ENCODE results near the gene KCNIP4. TPM values are rescaled to one million over a fixed set of nuclear protein-coding genes. Genes with fewer than 3 reads are reported as not detected.

The KCNIP4 gene
- total RNA-seq, 1 donor from 2014 or later: not detected

- Histone ChIP-seq H3K4me1 (no peaks in the 10 kb centered on the region), H3K27me3 (no peaks in the 10 kb centered on the region), H3K4me3 (no peak overlapping the region), H3K36me3 (no peaks in the 10 kb centered on the region), H3K9me3 (no peaks in the 10 kb centered on the region), H3K27ac (no peak overlapping the region)
- ATAC-seq (no peak), DNase-seq (no peak)
- TF ChIP-seq CTCF (IDR thresholded peaks at IDR 0.05): no peak
- intact Hi-C loops (cut with DNase I): no loop called here
Observed at GRCh38 chr4:21011106-21011505, 937.5 kb downstream of the KCNIP4 start.

DNA sequence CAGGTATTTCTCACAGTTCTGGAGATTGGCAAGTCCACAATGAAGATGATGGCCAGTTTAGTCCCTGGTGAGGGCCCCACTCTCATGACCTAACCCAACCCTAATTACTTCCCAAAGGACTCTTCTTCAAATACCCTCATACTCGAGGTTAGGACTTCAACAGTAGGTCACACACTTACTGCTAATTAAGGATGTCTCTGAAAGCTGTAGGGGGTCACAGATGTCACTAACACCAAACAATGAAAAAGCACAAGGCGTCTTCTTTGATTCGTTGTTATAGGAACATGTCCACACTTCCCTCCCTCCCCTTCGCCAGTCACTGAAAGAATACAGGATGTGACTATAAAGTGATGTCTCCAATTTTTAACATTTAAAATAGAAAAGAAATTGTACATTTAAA, 938.6 kb downstream of the KCNIP4 start:
- Histone ChIP-seq H3K4me1 (no peaks in the 10 kb centered on the region), H3K9me3 (no peaks in the 10 kb centered on the region), H3K36me3 (no peaks in the 10 kb centered on the region), H3K27me3 (no peaks in the 10 kb centered on the region), H3K27ac (no peak overlapping the region), H3K4me3 (no peak overlapping the region)
- no peak for TF ChIP-seq CTCF (IDR thresholded peaks at IDR 0.05)
- intact Hi-C loops (cut with DNase I): no loop called here
- no peak for ATAC-seq
- DNase-seq: no peak

DNA sequence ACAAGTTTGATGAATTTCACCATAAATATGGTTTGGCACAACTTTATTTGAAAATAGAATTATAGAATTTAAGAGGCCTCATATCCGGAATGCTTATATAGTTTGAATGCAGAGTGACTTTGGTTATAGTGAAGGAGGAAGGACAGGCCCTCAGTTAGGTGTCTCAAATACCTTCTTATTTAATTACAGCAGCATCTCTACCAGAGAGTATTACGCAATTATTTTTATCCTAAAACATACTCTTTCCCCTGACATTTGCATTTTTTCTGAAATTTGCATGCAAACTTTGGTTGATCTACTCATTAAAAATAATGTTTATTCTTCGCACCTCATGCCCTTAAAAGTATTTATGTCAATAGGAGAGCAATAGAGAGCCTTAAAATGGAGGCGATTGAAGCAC, 942.9 kb downstream of the KCNIP4 start:
- DNase-seq: no peak
- intact Hi-C loops (cut with DNase I): no loop called here
- Histone ChIP-seq H3K4me3 (no peak overlapping the region), H3K27me3 (no peaks in the 10 kb centered on the region), H3K9me3 (no peaks in the 10 kb centered on the region), H3K27ac (no peak overlapping the region), H3K36me3 (no peaks in the 10 kb centered on the region), H3K4me1 (no peaks in the 10 kb centered on the region)
- ATAC-seq: no peak
- TF ChIP-seq CTCF (IDR thresholded peaks at IDR 0.05): no peak

GRCh38 chr4:21002976-21003375, 945.6 kb downstream of the KCNIP4 start:
- no peak for ATAC-seq
- intact Hi-C loops (cut with DNase I): no loop called here
- Histone ChIP-seq H3K27ac (no peak overlapping the region), H3K9me3 (no peaks in the 10 kb centered on the region), H3K27me3 (no peaks in the 10 kb centered on the region), H3K36me3 (no peaks in the 10 kb centered on the region), H3K4me1 (no peaks in the 10 kb centered on the region), H3K4me3 (no peak overlapping the region)
- no peak for TF ChIP-seq CTCF (IDR thresholded peaks at IDR 0.05)
- DNase-seq: no peak

DNA sequence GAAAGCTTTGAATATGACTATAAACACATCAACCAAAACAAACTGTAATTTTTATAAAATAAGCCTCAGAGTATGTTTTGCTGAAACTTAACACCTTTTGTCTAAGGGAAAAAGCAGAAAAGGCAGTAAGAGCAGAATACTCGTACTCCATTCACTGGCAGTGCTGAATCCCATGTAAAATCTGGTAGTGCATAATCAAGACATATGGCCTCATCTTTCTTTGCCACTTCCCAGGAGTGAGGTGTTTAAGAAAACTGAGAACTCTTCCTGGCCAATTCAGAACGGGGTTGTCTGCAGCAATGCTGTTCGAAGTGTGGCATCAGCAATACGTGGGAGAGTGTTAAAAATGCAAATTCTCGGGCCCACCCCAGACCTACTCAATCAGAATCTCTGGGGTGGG, 946.3 kb downstream of the KCNIP4 start:
- H3K4me1 ChIP-seq: no peaks in the 10 kb centered on the region
- H3K27ac ChIP-seq: no peak overlapping the region
- TF ChIP-seq CTCF (IDR thresholded peaks at IDR 0.05): no peak
- intact Hi-C loops (cut with DNase I): no loop called here
- no peak overlapping the region for H3K4me3 ChIP-seq
- ATAC-seq (no peak), DNase-seq (no peak)
- no peaks in the 10 kb centered on the region for H3K9me3 ChIP-seq
- H3K27me3 ChIP-seq: no peaks in the 10 kb centered on the region
- no peaks in the 10 kb centered on the region for H3K36me3 ChIP-seq

- no peaks in the 10 kb centered on the region for H3K4me1 ChIP-seq
- H3K27me3 ChIP-seq: no peaks in the 10 kb centered on the region
- no peaks in the 10 kb centered on the region for H3K36me3 ChIP-seq
- H3K4me3 ChIP-seq: no peak overlapping the region
- no peak for DNase-seq
- H3K9me3 ChIP-seq: no peaks in the 10 kb centered on the region
- no peak for TF ChIP-seq CTCF (IDR thresholded peaks at IDR 0.05)
- ATAC-seq: no peak
- intact Hi-C loops (cut with DNase I): no loop called here
- H3K27ac ChIP-seq: no peak overlapping the region
Observed at GRCh38 chr4:21001490-21001889, 947.1 kb downstream of the KCNIP4 start.

Data from upper lobe of right lung (tissue), 1 donor.